Effector CD4-positive, alpha-beta T cell (primary cell): Measurements from ENCODE around the gene FNDC7.
"Not testable (repeated sequence)": the region's sequence is repeated elsewhere in the genome, so short reads cannot be mapped to it uniquely, and the experiment has no call there.

Experiments
- DNase-seq: peaks from one replicate; pipeline ENCODE4 v3.0.0-alpha.2; 2020

Gene FNDC7

GRCh38 chr1:108699375-108700332, 13.1 kb upstream of the FNDC7 start:
- no peak for DNase-seq

- no peak for DNase-seq
Observed at GRCh38 chr1:108701176-108701849, 11.4 kb upstream of the FNDC7 start.

- not testable (repeated sequence) for DNase-seq
Observed at GRCh38 chr1:108702109-108702508, 10.6 kb upstream of the FNDC7 start.

- peak; percentile 27 for DNase-seq
Observed at GRCh38 chr1:108703939-108704338, 8.8 kb upstream of the FNDC7 start.

- no peak for DNase-seq
Observed at GRCh38 chr1:108704496-108704895, 8.2 kb upstream of the FNDC7 start.

- no peak for DNase-seq
Observed at GRCh38 chr1:108706643-108707042, 6.1 kb upstream of the FNDC7 start.

- peak; percentile 53 for DNase-seq
Observed at GRCh38 chr1:108708691-108709660, 3.7 kb upstream of the FNDC7 start.

- no peak for DNase-seq
Observed at GRCh38 chr1:108715932-108716331, 3.2 kb downstream of the FNDC7 start.

GRCh38 chr1:108716437-108717230, 3.9 kb downstream of the FNDC7 start:
- no peak for DNase-seq

- DNase-seq: no peak
Observed at GRCh38 chr1:108717774-108718316, 5.1 kb downstream of the FNDC7 start.

- DNase-seq: no peak
Observed at GRCh38 chr1:108718927-108719655, 6.4 kb downstream of the FNDC7 start.

GRCh38 chr1:108719656-108720435, 7.1 kb downstream of the FNDC7 start:
- DNase-seq: no peak

- no peak for DNase-seq
Observed at GRCh38 chr1:108722292-108722691, 9.6 kb downstream of the FNDC7 start.

GRCh38 chr1:108725906-108726305, 13.2 kb downstream of the FNDC7 start:
- DNase-seq: no peak

GRCh38 chr1:108728327-108728923, 15.7 kb downstream of the FNDC7 start:
- no peak for DNase-seq

GRCh38 chr1:108729481-108729880, 16.8 kb downstream of the FNDC7 start:
- DNase-seq: no peak

- no peak for DNase-seq
Observed at GRCh38 chr1:108732398-108732797, 19.7 kb downstream of the FNDC7 start.

- no peak for DNase-seq
Observed at GRCh38 chr1:108734171-108734865, 21.6 kb downstream of the FNDC7 start.

GRCh38 chr1:108742253-108742652, 29.5 kb downstream of the FNDC7 start:
- DNase-seq: no peak
